ENCODE results near the gene GRK3. TPM values are rescaled to one million over a fixed set of nuclear protein-coding genes. Genes with fewer than 3 reads are reported as not detected.

GRK3 gene
- total RNA-seq, 4 donors from 2014 or later, result 3.6 to 10.9 (median 7.1) TPM

DNA sequence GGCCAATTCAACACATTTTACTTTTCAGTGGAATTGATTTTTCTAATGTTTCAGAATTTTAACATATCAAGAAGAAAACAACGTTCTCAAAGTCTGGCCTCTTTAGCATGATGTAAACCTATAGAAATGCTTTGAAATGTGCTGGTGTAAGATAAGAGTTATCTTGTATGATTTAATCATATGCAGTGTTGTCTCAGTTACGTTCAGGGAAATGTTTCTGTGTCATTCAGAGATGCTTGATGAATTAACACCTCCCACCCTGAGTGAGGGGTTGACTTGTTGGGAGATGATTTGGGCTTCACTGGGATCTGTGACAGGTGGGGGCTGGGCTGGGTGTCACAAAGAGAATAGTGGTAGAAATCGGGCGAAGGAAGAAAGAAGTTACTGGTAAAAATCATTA lies 161.8 kb downstream of the GRK3 start:
- Histone ChIP-seq H3K4me3 (no peak overlapping the region), H3K4me1 (no peaks in the 10 kb centered on the region), H3K27ac (no peak overlapping the region), H3K9me3 (no peaks in the 10 kb centered on the region), H3K36me3 (peaks cover 6% of the 10 kb centered on the region), H3K27me3 (no peaks in the 10 kb centered on the region)
- WGBS, result 65% methylated on average over 4 of the region's 4 CpGs
- no peak for DNase-seq (ENCODE audit: low spot score in 2 of 2)
- TF ChIP-seq, protein P1, sequence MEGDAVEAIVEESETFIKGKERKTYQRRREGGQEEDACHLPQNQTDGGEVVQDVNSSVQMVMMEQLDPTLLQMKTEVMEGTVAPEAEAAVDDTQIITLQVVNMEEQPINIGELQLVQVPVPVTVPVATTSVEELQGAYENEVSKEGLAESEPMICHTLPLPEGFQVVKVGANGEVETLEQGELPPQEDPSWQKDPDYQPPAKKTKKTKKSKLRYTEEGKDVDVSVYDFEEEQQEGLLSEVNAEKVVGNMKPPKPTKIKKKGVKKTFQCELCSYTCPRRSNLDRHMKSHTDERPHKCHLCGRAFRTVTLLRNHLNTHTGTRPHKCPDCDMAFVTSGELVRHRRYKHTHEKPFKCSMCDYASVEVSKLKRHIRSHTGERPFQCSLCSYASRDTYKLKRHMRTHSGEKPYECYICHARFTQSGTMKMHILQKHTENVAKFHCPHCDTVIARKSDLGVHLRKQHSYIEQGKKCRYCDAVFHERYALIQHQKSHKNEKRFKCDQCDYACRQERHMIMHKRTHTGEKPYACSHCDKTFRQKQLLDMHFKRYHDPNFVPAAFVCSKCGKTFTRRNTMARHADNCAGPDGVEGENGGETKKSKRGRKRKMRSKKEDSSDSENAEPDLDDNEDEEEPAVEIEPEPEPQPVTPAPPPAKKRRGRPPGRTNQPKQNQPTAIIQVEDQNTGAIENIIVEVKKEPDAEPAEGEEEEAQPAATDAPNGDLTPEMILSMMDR (IDR thresholded peaks at IDR 0.05), result no peak
- TF ChIP-seq EP300 (IDR thresholded peaks at IDR 0.05), result no peak
- no peak for TF ChIP-seq POLR2AphosphoS5 (IDR thresholded peaks at IDR 0.05)
- no peak for TF ChIP-seq POLR2A (IDR thresholded peaks at IDR 0.05)

DNA sequence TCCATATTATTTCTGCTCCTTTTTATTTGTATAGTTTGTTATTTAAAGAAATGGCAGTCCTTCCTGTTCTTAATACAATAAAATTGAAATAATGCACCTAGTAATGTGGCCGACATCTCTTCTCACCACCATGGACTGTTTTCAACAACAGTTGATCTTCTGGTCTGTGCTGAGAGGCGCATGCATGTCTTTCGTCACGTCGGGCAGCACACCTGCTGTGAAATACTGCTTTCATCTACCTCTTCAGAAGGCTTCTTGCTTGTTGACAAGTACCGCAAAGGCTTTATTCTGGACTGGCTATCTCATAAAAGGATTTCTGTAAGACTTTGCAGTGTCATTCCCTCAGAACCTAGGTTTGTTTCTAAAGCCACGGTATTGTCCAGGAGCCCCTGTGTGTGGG lies 163.6 kb downstream of the GRK3 start:
- no peaks in the 10 kb centered on the region for H3K4me1 ChIP-seq
- no peak overlapping the region for H3K4me3 ChIP-seq
- no peaks in the 10 kb centered on the region for H3K36me3 ChIP-seq
- WGBS, result 84% methylated on average over 7 of the region's 7 CpGs
- no peaks in the 10 kb centered on the region for H3K9me3 ChIP-seq
- TF ChIP-seq POLR2AphosphoS5 (IDR thresholded peaks at IDR 0.05) (no peak), EP300 (IDR thresholded peaks at IDR 0.05) (no peak), POLR2A (IDR thresholded peaks at IDR 0.05) (no peak)
- TF ChIP-seq, protein P1 (IDR thresholded peaks at IDR 0.05), result no peak
- no peak overlapping the region for H3K27ac ChIP-seq
- H3K27me3 ChIP-seq, result no peaks in the 10 kb centered on the region
- no peak for DNase-seq (ENCODE audit: low spot score in 2 of 2)

DNA sequence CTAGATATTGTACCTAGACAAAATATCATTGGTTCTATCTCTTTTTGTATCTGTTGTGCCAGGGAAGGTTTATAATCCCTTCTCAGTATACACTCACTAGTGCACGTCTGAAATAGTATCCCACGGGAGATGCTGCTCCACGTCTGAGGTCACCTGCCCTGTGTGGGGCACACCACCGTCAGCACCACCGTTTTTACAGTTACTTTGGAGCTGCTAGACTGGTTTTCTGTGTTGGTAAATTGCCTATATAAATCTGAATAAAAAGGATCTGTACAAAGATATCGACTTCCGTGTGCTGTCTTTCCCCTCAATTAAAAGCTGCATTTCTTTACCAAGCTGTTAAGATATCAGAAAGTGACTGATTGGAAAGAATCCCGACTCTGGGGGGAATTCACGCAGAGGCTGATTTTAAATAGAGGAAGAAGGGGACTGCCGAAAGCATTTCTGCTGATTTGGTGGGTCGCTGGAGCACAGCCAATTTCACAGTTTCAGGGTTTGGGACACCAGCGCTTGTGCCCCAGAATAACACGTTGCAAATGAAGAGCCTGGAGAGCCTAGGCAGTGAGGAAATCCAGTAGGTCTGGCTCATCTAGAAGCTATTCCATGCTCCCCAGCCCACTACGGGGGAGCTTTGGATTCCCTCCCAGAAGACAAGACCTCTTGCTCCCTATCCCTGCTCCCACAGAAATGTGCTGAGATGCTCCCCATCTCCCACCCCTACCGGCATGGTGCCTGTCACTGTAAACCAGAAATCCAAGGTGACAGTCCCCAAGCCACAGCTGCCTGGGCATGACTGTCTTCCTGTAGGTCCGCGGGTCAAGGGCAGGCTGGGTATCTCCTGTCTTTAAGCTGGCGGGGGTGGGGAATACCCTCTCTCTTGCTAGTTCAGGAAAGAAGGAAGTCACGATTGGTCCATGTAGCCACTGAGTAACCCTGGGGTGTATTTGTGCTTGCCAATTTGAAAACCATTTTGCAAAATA lies 164.8 kb downstream of the GRK3 start:
- H3K27me3 ChIP-seq, result no peaks in the 10 kb centered on the region
- DNase-seq (ENCODE audit: low spot score in 2 of 2), result no peak
- 64% methylated on average over 19 of the region's 19 CpGs for WGBS
- H3K27ac ChIP-seq, result no peak overlapping the region
- TF ChIP-seq, protein P1 (IDR thresholded peaks at IDR 0.05), result no peak
- TF ChIP-seq POLR2AphosphoS5 (IDR thresholded peaks at IDR 0.05), result no peak
- TF ChIP-seq EP300 (IDR thresholded peaks at IDR 0.05), result no peak
- no peak for TF ChIP-seq POLR2A (IDR thresholded peaks at IDR 0.05)
- no peaks in the 10 kb centered on the region for H3K36me3 ChIP-seq
- H3K4me3 ChIP-seq, result no peak overlapping the region
- no peaks in the 10 kb centered on the region for H3K9me3 ChIP-seq
- H3K4me1 ChIP-seq, result no peaks in the 10 kb centered on the region

DNA sequence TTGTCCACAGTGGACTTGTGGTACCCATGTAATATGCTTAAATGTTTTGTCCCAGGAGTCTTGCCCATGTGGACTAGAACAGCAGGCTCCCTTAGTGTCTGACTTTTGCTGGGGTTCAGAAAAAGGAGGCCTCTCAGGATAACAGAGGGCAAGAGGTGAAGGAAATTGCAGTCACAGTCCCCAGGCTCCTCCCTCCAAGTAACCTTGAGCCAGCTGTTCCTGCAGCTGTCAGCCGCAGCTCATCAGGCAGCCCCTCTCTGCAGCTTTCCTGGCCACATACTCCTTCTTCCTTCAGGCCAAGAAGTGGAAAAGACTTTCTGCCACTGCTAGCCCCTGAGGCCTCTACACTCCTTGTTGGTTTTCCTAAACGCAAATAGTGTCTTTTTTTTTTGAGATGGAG lies 171.2 kb downstream of the GRK3 start:
- WGBS, result 57% methylated on average over 2 of the region's 2 CpGs
- H3K4me3 ChIP-seq, result no peak overlapping the region
- no peak for TF ChIP-seq POLR2A (IDR thresholded peaks at IDR 0.05)
- no peak for TF ChIP-seq EP300 (IDR thresholded peaks at IDR 0.05)
- no peak for TF ChIP-seq POLR2AphosphoS5 (IDR thresholded peaks at IDR 0.05)
- TF ChIP-seq, protein P1 (IDR thresholded peaks at IDR 0.05), result no peak
- H3K36me3 ChIP-seq, result no peaks in the 10 kb centered on the region
- no peak for DNase-seq (ENCODE audit: low spot score in 2 of 2)
- no peaks in the 10 kb centered on the region for H3K4me1 ChIP-seq
- H3K27me3 ChIP-seq, result peaks cover 9% of the 10 kb centered on the region
- H3K9me3 ChIP-seq, result no peaks in the 10 kb centered on the region
- no peak overlapping the region for H3K27ac ChIP-seq

DNA sequence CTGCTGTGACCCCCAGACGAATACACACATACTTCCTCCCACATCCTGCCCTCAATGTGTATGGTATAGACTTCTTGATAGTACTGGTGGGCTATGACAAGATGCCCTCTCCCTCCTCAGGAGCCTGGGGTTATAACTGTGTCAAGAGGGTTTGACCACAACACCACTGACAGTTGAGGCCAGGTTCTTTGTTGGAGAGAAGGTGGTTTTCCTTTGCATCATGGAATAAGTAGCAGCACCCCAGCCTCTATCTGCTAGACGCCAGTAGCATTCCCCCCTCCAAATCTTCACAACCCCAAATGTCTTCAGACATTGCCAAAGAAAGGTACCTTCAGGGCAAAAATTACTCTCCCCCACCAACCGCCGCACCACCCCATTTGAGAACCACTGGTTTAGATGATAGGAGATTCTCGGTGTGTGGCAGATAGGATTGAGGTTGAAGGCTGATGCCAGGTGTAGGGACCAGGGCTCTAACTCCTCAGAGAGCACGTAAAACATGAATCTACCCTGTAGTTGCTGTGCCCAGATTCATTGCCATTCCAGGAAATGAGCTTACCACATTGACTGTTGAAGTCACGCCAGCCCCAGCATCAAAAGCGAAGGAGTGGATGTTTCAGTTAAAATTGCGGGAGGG lies 172.0 kb downstream of the GRK3 start:
- TF ChIP-seq POLR2A (IDR thresholded peaks at IDR 0.05), result no peak
- TF ChIP-seq, protein P1 (IDR thresholded peaks at IDR 0.05), result no peak
- no peak for TF ChIP-seq EP300 (IDR thresholded peaks at IDR 0.05)
- TF ChIP-seq POLR2AphosphoS5 (IDR thresholded peaks at IDR 0.05), result no peak
- H3K27ac ChIP-seq, result no peak overlapping the region
- no peaks in the 10 kb centered on the region for H3K4me1 ChIP-seq
- WGBS, result 72% methylated on average over 9 of the region's 9 CpGs
- peaks cover 9% of the 10 kb centered on the region for H3K27me3 ChIP-seq
- no peak for DNase-seq (ENCODE audit: low spot score in 2 of 2)
- no peaks in the 10 kb centered on the region for H3K36me3 ChIP-seq
- H3K9me3 ChIP-seq, result no peaks in the 10 kb centered on the region
- H3K4me3 ChIP-seq, result no peak overlapping the region

All from suprapubic skin (tissue), 4 donors.